Esophagus squamous epithelium (tissue), 5 donors: ENCODE data around the gene RNF8. TPM values are rescaled to one million over a fixed set of nuclear protein-coding genes. Genes with fewer than 3 reads are reported as not detected.

Experiments used
- DNase-seq: peaks from one replicate; lab custom pipeline; 2025; lab: John Stamatoyannopoulos, UW
- H3K27ac ChIP-seq, 4 donors: fragments of 200-600 bp; sonication (generic); one replicate each; pipeline ENCODE4 v1.5.1; 2016 to 2019; ENCODE audit warnings: mild to moderate bottlenecking in 1 of 4
- H3K27me3 ChIP-seq, 4 donors: fragments of 200-600 bp; sonication (generic); 1 replicate in 3 of 4; 2 replicates in 1 of 4; pipeline versions ENCODE4 v1.5.1 to v1.6.0; 2017 to 2021; ENCODE audit warnings: antibody characterized with exemption in 1 of 4
- H3K36me3 ChIP-seq, 3 donors: fragments of 200-600 bp; sonication (generic); one replicate each; pipeline ENCODE4 v1.5.1; 2016 to 2019
- H3K4me1 ChIP-seq, 3 donors: fragments of 200-600 bp; sonication (generic); one replicate each; pipeline ENCODE4 v1.5.1; 2017 to 2019
- H3K4me3 ChIP-seq, 4 donors: fragments of 200-600 bp; sonication (generic); 1 replicate in 3 of 4; 2 replicates in 1 of 4; pipeline ENCODE4 v1.5.1; 2016 to 2019; ENCODE audit warnings: mild to moderate bottlenecking in 2 of 4, moderate library complexity in 1 of 4
- H3K9me3 ChIP-seq, 3 donors: fragments of 200-600 bp; sonication (generic); one replicate each; pipeline ENCODE4 v1.5.1; 2016 to 2019
- CTCF ChIP-seq, 6 experiments: fragments of 450-650 bp in 4 of 6; fragments of 200-600 bp in 2 of 6; sonication (generic) in 2 of 6; IDR thresholded peaks; one replicate each; pipeline ENCODE4 v1.5.1; 2016 to 2019; ENCODE audit warnings: antibody characterized with exemption in 6 of 6, mild to moderate bottlenecking in 4 of 6, moderate library complexity in 4 of 6
- POLR2A ChIP-seq, 4 donors: fragments of 450-650 bp; IDR thresholded peaks; one replicate each; pipeline ENCODE4 v1.6.1; 2017; ENCODE audit warnings: antibody characterized with exemption in 4 of 4, mild to moderate bottlenecking in 4 of 4, moderate library complexity in 3 of 4
- WGBS, 2 donors: methylation state at CpG; one replicate each; pipeline ENCODE4 v1.1.5; 2018; 5-methylcytosine and 5-hydroxymethylcytosine counted together
- intact Hi-C: fragments of 100-400 bp; cut with DNase I; formaldehyde crosslinking; loops from one replicate; pipeline ENCODE4 v1.15.0; 2022
- total RNA-seq, 4 donors: library from RNA; depleted of rRNA; stranded (reverse); fragments of >200 nt; gene quantifications; one replicate each; pipeline ENCODE4 v1.1.0, GENCODE V29; 2016
- donor health status: DM: yes; HTN: yes; CAD: no.

RNF8 gene
- total RNA-seq, 4 donors from 2014 or later: 17.2 to 24.0 (median 19.7) TPM

DNA sequence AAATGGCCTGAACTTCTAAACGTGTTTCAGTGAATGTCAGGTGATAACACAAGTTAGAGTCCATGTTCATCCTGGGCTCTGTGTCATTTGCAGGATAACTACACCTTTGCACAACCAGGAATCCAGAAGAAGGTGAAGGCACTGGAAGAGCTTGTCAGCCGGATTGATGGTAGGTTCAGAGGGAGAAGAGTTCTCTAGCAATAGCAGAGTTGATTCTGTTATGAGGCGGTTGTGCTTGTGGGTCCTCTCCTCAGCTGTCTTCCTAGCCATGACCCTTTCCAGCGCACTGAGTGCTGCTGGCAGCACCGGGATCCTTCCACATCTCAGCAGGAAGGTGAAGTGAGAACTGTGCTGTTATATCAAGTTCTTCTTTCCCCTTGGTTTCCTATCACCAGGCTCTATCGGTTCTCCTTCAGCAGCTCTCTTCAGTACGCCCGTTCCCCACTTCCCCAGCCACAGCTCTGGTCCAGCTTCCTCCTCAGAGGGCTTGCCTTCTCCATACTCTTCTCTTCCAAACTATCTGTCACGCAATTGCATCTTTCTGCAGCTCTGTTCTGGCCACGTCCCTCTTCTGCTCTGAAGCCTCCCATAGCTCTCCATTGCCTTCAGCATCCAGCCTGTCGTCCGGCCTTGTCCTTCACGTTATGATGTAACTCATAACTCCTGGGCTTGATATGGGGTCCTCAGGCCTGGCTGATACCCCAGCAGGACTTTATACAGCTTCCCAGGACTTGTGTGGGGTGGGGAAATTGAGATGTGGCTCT is 39.9 kb upstream of the RNF8 start:
- Histone ChIP-seq H3K9me3 (no peaks in the 10 kb centered on the region), H3K27ac (no peak overlapping the region), H3K4me3 (no peak overlapping the region), H3K36me3 (peaks cover 9 to 72% (median 11%) of the 10 kb centered on the region in 3 donors), H3K27me3 (no peaks in the 10 kb centered on the region), H3K4me1 (peaks cover 0 to 10% (median 6%) of the 10 kb centered on the region in 3 donors)
- DNase-seq: no peak
- WGBS, 2 donors: 85% methylated on average over 13 of the region's 13 CpGs
- TF ChIP-seq POLR2A (IDR thresholded peaks at IDR 0.05) (no peak), CTCF (IDR thresholded peaks at IDR 0.05) (no peak)
- intact Hi-C loops: no loop called here

- intact Hi-C loops: no loop called here
- peaks cover 9 to 72% (median 11%) of the 10 kb centered on the region in 3 donors for H3K36me3 ChIP-seq
- H3K9me3 ChIP-seq: no peaks in the 10 kb centered on the region
- H3K4me3 ChIP-seq: no peak overlapping the region
- no peak for TF ChIP-seq POLR2A (IDR thresholded peaks at IDR 0.05)
- peak in 5 of 6 experiments; percentile 13 to 62 (median 35) for TF ChIP-seq CTCF (IDR thresholded peaks at IDR 0.05)
- H3K4me1 ChIP-seq: peaks cover 0 to 14% (median 6%) of the 10 kb centered on the region in 3 donors
- DNase-seq: no peak
- H3K27me3 ChIP-seq: no peaks in the 10 kb centered on the region
- WGBS, 2 donors: 51 to 64% methylated on average over 6 of the region's 6 CpGs
- no peak overlapping the region for H3K27ac ChIP-seq
Measured at GRCh38 chr6:37314487-37315156, 39.2 kb upstream of the RNF8 start.

- WGBS, 2 donors: 70 to 93% methylated on average over 5 to 7 of the region's 7 CpGs
- intact Hi-C loops: no loop called here
- H3K27me3 ChIP-seq: no peaks in the 10 kb centered on the region
- TF ChIP-seq POLR2A (IDR thresholded peaks at IDR 0.05) (no peak), CTCF (IDR thresholded peaks at IDR 0.05) (no peak)
- H3K4me1 ChIP-seq: peaks cover 0 to 19% (median 6%) of the 10 kb centered on the region in 3 donors
- peaks cover 9 to 74% (median 11%) of the 10 kb centered on the region in 3 donors for H3K36me3 ChIP-seq
- DNase-seq: no peak
- no peak overlapping the region for H3K4me3 ChIP-seq
- H3K27ac ChIP-seq: no peak overlapping the region
- no peaks in the 10 kb centered on the region for H3K9me3 ChIP-seq
Measured at GRCh38 chr6:37315157-37315515, 38.6 kb upstream of the RNF8 start.

DNA sequence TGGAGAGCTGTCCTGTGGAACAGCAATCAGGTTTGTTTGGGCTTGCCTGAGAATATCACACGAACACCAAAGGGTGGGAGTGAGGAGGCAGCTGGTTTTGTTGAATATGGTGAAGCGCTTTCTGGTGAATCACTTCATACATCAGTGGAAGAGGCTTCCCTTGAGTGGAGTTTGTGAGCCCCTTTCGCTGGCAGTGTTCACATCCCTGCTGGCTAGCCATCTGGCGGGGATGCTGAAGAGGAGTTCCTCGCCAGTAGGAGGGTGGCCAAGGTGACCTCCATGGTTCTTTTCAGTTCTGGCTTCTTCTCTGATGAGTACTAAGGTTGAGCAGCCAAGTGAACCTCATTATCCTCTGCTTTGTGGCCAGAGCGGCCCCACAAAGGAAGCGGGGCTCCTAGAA is 37.7 kb upstream of the RNF8 start:
- no peaks in the 10 kb centered on the region for H3K27me3 ChIP-seq
- H3K27ac ChIP-seq: no peak overlapping the region
- no peaks in the 10 kb centered on the region for H3K9me3 ChIP-seq
- no peak for TF ChIP-seq CTCF (IDR thresholded peaks at IDR 0.05)
- TF ChIP-seq POLR2A (IDR thresholded peaks at IDR 0.05): no peak
- intact Hi-C loops: no loop called here
- DNase-seq: no peak
- peaks cover 9 to 84% (median 11%) of the 10 kb centered on the region in 3 donors for H3K36me3 ChIP-seq
- H3K4me3 ChIP-seq: no peak overlapping the region
- 87 to 96% methylated on average over 5 to 7 of the region's 7 CpGs for WGBS, 2 donors
- H3K4me1 ChIP-seq: peaks cover 0 to 28% (median 6%) of the 10 kb centered on the region in 3 donors
